Measurements from ENCODE around the gene DAND5. TPM values are rescaled to one million over a fixed set of nuclear protein-coding genes. Genes with fewer than 3 reads are reported as not detected.
A peak's percentile ranks its signal among the peaks of the same experiment; 100 is the strongest.

DAND5 gene
- total RNA-seq, 4 donors from 2014 or later: 0.56 TPM; not detected in 3

DNA sequence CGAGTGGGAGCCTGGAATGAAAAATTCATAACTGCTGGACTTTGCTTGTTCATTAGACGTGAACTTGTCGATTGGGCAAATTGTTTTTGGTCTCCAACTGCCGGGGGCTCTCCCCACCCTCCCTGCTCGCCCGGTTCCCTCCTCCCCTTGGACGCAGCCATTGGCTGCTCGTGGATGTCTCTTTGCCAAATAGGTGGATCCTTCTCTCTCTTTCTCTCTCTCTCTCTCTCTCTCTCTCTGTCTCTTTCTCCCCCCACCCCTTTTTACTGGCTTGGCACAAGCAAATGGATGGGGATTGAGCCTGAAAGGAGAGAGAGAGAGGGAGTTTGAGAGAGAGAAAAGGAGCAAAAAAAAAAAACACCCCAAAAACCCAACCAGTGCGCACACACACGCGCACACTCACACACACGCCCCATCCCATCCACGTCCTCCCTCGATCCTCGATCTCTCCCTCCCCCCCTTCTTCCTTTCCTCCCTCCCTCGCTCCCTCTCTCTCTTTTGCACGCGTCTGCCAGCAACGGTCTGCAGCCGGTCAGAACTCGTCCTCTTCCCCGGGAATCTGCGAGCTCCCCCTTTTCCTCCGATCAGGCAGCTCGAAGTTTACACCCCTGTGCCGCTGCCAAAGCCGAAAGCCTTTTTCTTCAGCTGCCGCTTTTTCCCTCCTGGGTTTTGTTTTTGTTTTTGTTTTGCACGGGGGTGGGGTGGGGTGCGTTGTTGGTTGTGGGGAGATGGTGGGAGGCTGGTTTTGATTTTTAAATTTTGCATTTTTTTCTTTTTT, 53.7 kb downstream of the DAND5 start:
- TF ChIP-seq, protein P1, sequence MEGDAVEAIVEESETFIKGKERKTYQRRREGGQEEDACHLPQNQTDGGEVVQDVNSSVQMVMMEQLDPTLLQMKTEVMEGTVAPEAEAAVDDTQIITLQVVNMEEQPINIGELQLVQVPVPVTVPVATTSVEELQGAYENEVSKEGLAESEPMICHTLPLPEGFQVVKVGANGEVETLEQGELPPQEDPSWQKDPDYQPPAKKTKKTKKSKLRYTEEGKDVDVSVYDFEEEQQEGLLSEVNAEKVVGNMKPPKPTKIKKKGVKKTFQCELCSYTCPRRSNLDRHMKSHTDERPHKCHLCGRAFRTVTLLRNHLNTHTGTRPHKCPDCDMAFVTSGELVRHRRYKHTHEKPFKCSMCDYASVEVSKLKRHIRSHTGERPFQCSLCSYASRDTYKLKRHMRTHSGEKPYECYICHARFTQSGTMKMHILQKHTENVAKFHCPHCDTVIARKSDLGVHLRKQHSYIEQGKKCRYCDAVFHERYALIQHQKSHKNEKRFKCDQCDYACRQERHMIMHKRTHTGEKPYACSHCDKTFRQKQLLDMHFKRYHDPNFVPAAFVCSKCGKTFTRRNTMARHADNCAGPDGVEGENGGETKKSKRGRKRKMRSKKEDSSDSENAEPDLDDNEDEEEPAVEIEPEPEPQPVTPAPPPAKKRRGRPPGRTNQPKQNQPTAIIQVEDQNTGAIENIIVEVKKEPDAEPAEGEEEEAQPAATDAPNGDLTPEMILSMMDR (IDR thresholded peaks at IDR 0.05): no peak
- ATAC-seq (ENCODE audit: low FRiP score) (peak; percentile 69), DNase-seq (ENCODE audit: low spot score) (no peak)

DNA sequence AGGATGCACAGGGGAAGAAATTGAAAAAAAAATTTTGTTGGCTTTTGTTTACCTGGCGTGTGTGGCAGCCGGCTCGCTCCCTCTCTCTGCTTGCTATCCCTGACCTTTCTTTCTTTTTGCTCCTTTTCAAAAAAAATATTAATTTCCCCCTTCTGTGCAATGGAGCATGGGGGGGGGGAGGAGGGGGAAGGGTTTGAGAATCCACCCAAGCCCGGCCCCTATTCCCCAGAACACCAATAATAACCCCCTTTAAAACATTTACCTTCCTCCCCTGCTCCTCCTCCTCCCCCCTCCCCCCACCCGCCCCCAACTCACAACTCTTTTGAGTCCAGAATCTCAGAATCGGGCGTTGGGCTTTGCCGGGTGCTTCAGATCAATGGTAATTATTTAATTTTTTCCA, 54.3 kb downstream of the DAND5 start:
- no peak for ATAC-seq (ENCODE audit: low FRiP score)
- TF ChIP-seq, protein P1 (IDR thresholded peaks at IDR 0.05): no peak

More for the DNA sequence above, 54.3 kb downstream of the DAND5 start:
- no peak for DNase-seq (ENCODE audit: low spot score)

Small RNAs within 50 kb of the gene (small RNA-seq; reads per million reads assigned to genes)
- gene MIR5695 (not detected), gene MIR6515 (not detected)

Other genes with a start within 250 kb of the DAND5 start
- 10 to 100 TPM; 44.8 to 95.4 (median 55.8) TPM for gene TNPO2, start 245.6 kb upstream of the DAND5 start, total RNA-seq
- gene TRIR, start 234.9 kb upstream of the DAND5 start, total RNA-seq: 100 to 1,000 TPM; 309 to 348 (median 323) TPM
- gene GET3, start 232.1 kb upstream of the DAND5 start, total RNA-seq: 10 to 100 TPM; 36.6 to 55.4 (median 48.9) TPM
- not detected for gene BEST2, start 217.8 kb upstream of the DAND5 start, total RNA-seq
- gene HOOK2, start 194.0 kb upstream of the DAND5 start, total RNA-seq: 10 to 100 TPM; 26.9 to 71.3 (median 56.3) TPM
- 1,000 to 10,000 TPM in 2 of 4 donors, 100 to 1,000 TPM in 2; 852 to 2,498 (median 1,079) TPM for gene JUNB, start 178.1 kb upstream of the DAND5 start, total RNA-seq
- 100 to 1,000 TPM; 165 to 320 (median 219) TPM for gene PRDX2, start 167.8 kb upstream of the DAND5 start, total RNA-seq
- not detected for gene THSD8, start 167.5 kb upstream of the DAND5 start, total RNA-seq
- gene RNASEH2A, start 163.0 kb upstream of the DAND5 start, total RNA-seq: 10 to 100 TPM in 1 of 4 donors, 1 to 10 TPM in 3; 2.8 to 10.4 (median 5.9) TPM
- not detected for gene RTBDN, start 135.0 kb upstream of the DAND5 start, total RNA-seq
- gene MAST1, start 131.1 kb upstream of the DAND5 start, total RNA-seq: not detected
- 10 to 100 TPM; 24.6 to 36.9 (median 28.4) TPM for gene DNASE2, start 88.1 kb upstream of the DAND5 start, total RNA-seq
- under 1 TPM in 1 of 4 donors, not detected in 3; 0.69 TPM for gene KLF1, start 82.4 kb upstream of the DAND5 start, total RNA-seq
- 10 to 100 TPM; 36.1 to 51.4 (median 45.2) TPM for gene GCDH, start 78.4 kb upstream of the DAND5 start, total RNA-seq
- not detected for gene SYCE2, start 50.3 kb upstream of the DAND5 start, total RNA-seq
- 10 to 100 TPM; 31.1 to 61.1 (median 38.2) TPM for gene FARSA, start 35.9 kb upstream of the DAND5 start, total RNA-seq
- gene CALR, start 31.0 kb upstream of the DAND5 start, total RNA-seq: 100 to 1,000 TPM; 349 to 570 (median 439) TPM
- gene RAD23A, start 23.7 kb upstream of the DAND5 start, total RNA-seq: 100 to 1,000 TPM in 1 of 4 donors, 10 to 100 TPM in 3; 65.6 to 119 (median 91.1) TPM
- 10 to 100 TPM; 27.2 to 37.7 (median 32.8) TPM for gene GADD45GIP1, start 12.4 kb upstream of the DAND5 start, total RNA-seq
- gene NFIX, start 25.9 kb downstream of the DAND5 start, total RNA-seq: 10 to 100 TPM; 39.5 to 53.1 (median 43.0) TPM
- 10 to 100 TPM in 3 of 4 donors, 1 to 10 TPM in 1; 5.5 to 29.9 (median 20.5) TPM for gene LYL1, start 133.3 kb downstream of the DAND5 start, total RNA-seq
- 10 to 100 TPM; 27.0 to 70.5 (median 39.2) TPM for gene TRMT1, start 147.2 kb downstream of the DAND5 start, total RNA-seq
- gene NACC1, start 148.7 kb downstream of the DAND5 start, total RNA-seq: 10 to 100 TPM; 12.0 to 44.7 (median 23.0) TPM
- 10 to 100 TPM; 41.0 to 97.6 (median 53.9) TPM for gene STX10, start 180.8 kb downstream of the DAND5 start, total RNA-seq
- gene IER2, start 180.8 kb downstream of the DAND5 start, total RNA-seq: 100 to 1,000 TPM; 110 to 253 (median 210) TPM